ENCODE data around the gene SLC25A20.

- TF ChIP-seq CTCF (IDR thresholded peaks at IDR 0.05) (no peak), POLR2A (IDR thresholded peaks at IDR 0.05) (no peak)
Observed at GRCh38 chr3:48927928-48928327, 29.2 kb upstream of the SLC25A20 start.
